D341Med (cell line): ENCODE measurements around the gene IPO9.
A peak's percentile ranks its signal among the peaks of the same experiment; 100 is the strongest.
"Not testable (repeated sequence)": the region's sequence is repeated elsewhere in the genome, so short reads cannot be mapped to it uniquely, and the experiment has no call there.

Experiments used
- DNase-seq: peaks from one replicate; pipeline ENCODE4 v3.0.0; 2012; ENCODE audit warnings: low spot score

IPO9 gene

GRCh38 chr1:201849372-201850052 is 20.6 kb downstream of the IPO9 start:
- DNase-seq: no peak

DNA sequence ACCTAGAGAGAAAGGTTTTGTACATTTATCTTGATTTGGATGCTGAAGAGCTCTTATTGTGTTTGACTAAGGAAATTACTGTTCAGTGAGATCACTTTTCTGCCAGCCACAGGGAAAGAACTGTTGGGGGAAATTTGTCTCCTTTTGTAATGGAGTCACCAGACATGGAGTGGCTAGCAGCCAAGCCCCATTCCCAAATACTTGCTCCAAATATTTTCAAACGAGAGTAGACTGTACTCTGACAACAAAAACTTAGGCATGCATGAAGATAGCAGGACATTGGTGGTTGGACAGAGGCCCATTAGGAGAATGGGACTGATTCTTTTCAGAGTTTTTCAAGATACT is 21.1 kb downstream of the IPO9 start:
- DNase-seq: no peak

DNA sequence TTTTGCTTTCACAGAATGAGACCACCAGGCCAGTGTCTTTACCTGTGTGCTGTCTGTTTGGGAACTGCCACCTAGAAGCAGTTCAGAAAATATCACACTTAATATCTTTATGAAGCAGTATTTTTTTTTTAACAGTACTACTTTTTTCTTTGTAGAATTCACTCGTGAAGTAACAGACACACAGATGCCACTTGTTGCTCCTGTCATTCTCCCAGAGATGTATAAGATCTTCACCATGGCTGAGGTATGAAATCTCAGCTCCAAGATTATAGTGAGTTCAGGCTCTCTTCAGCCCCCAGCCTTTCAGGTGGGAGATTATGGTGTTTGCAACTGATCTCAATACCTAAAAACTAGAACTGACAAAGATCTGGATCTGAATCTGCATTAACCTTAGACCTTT is 23.0 kb downstream of the IPO9 start:
- DNase-seq: no peak

DNA sequence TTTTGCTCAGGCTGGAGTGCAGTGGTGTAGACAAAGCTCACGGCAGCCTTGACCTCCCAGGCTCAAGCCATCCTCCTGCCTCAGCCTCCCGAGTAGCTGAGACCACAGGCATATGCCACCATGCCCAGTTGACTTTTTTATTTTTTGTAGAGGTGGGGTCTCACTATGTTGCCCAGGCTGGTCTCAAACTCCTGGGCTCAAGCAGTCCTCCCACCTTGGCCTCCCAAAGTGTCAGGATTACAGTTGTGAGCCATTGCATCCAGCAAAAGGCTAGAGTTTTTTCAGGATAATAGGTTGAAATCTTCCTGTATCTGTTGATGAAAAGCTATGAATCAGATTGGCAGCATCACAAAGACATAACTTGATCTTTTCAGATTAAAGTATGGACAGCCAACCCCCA is 27.8 kb downstream of the IPO9 start:
- not testable (repeated sequence) for DNase-seq

GRCh38 chr1:201859424-201859823 is 30.5 kb downstream of the IPO9 start:
- no peak for DNase-seq

GRCh38 chr1:201861448-201861847 is 32.5 kb downstream of the IPO9 start:
- DNase-seq: no peak

- no peak for DNase-seq
Observed at GRCh38 chr1:201870397-201870796, 41.4 kb downstream of the IPO9 start.

DNA sequence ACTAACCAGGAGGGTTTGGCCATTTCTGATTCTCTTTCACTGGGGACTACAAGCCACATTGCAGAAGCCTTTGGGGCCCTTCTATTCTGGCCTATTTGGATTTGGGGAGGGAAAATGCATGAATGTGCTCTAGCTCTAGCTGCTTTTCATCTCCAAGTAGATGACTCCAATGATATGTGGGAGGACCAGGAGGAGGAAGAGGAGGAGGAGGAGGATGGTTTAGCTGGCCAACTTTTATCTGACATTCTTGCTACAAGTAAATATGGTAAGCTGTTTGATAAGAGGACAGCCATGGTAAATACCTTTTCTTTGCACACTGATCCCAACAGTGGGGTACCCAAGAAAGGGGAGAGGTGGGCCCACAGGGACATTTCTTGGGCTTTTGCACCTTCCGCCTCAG is 45.7 kb downstream of the IPO9 start:
- DNase-seq: no peak

GRCh38 chr1:201876148-201876818 is 47.3 kb downstream of the IPO9 start:
- peak; percentile 66 for DNase-seq

DNA sequence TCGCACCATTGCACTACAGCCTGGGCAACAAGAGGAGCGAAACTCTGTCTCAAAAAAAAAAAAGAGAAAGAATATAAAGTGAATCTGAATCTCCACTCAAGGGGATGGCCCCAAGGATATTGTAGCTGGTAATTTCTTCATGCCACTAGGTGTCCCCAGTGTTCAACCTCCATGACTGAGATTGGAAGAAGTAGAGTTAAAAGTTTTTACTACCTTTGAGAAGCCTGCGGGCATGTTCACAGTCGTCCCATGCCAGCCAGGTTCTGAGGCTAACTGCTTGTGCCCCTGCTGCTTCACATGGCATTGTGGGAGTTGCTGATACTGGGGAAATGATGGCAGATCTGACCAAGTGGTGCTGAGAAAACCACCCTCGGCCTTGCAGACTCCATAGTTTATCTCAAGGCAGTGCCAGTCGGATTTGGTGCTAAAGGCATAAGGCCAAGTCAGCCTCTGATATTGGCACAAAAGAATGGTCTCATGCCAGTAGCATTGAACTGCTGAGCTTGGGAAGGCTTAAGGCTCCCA is 49.0 kb downstream of the IPO9 start:
- peak; percentile 69 for DNase-seq

DNA sequence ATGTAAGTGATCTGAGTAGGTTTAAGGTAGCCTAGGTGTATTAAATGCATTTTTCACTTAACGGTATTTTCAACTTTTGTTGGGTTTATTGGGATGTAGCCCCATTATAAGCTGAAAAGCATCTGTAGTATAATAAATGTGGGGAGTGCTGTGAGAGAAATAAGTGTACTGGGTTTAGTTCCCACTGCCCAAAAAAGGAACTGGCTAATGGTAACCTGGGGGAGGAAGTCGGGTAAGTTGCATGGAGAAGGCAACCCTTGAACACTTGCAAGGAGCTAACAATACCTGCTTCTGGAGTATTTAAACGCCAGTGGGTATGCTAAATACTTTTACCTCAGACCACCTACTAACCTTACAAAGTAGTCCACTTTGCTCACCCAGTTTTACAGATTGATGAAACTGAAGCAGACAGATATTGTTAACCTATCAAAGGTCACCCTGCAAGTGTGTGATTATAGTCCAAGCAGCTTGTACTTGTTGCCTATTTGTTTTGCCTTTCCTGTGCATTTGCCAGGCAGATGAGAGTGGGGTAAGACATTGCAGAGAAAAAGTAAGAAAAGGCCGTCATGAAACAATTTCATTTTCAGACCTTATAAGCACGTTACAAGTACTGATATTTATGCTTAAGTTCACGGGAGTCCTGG is 52.1 kb downstream of the IPO9 start:
- no peak for DNase-seq

GRCh38 chr1:201881617-201882016 is 52.7 kb downstream of the IPO9 start:
- DNase-seq: no peak

DNA sequence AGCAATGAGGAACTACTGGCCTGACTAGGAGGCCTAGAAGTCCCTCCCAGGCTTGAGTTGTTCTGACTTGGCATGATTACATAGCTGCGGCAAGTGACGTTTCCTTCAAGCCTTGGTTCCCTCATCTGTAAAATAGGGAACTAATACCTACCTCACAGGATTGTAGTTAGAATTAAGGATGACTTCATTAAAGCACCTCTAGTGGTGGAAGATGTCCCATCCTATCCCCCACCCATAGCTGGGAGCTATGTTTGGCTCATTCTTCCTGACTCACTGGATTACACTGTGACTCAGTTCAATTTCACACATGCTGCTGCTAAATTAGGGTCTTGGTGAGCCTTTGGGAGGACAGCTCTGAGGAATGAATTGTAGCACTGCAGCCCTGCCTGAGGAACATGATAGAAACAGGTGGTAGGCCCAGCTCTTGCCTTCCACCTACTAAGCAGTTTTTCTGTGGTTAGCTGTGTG is 53.7 kb downstream of the IPO9 start:
- DNase-seq: no peak

DNA sequence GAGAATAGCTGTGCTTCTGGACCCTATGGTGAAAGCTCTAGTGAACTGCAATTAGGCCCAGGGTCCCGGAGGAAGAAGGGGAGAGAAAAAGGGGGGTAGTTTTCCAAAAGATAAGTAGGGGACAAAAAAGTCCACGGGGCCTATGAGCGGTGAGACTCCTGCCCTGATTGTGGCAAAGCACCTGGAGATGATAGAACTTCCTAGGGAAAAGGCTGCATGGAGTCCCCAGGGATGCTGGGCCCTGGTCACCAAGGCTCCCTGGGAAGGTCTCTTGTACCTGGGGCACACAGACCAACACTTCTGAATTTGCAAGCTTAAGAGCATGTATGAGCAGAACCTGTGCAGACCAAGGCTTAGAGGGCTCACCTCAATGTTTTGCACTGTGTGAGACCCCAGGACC is 54.3 kb downstream of the IPO9 start:
- no peak for DNase-seq

DNA sequence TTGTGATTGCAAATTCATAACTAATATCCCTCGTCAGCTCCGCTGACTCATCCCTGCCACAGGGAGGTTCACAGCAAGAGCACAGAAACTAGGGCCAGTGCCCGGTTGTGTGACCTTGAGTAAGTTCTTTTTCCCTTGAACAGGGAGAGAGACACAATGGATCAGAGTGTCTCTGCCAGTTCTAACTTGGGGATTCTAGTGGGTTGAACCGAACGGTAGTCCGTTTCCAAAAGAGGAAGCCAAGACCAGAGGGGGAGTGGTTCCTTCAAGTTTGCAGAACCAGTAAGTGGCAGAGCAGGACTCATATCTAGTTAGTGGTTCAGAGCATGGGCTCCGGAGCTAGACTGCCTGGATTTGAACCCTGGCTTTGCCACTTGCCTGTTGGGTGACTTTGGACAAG is 54.8 kb downstream of the IPO9 start:
- DNase-seq: no peak

- peak; percentile 51 for DNase-seq
Observed at GRCh38 chr1:201884425-201884824, 55.5 kb downstream of the IPO9 start.

DNA sequence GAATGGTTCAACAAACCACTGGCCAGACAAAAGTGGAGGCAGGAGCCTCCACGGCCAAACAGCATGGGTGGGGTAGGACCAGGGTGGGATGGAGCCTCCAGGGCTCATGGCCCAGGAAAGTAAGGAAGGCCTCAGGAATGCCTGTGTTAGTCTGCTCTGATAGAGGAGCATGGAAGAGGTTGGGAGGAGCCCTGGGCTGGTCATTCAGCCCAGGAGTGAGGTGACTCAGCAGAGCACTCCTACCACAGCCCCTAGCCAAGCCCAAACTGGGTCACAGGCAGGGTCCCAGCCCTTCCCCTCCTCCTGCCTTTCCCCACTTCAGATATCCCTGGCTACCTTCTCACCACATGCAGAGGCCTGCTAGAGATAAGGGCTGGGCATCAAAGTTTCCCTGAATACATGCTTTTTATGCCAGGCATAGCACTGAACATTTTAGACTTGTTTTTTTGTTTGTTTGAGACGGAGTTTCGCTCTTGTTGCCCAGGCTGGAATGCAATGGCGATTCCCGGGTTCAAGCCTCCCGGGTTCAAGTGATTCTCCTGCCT is 56.6 kb downstream of the IPO9 start:
- peak; percentile 46 for DNase-seq

DNA sequence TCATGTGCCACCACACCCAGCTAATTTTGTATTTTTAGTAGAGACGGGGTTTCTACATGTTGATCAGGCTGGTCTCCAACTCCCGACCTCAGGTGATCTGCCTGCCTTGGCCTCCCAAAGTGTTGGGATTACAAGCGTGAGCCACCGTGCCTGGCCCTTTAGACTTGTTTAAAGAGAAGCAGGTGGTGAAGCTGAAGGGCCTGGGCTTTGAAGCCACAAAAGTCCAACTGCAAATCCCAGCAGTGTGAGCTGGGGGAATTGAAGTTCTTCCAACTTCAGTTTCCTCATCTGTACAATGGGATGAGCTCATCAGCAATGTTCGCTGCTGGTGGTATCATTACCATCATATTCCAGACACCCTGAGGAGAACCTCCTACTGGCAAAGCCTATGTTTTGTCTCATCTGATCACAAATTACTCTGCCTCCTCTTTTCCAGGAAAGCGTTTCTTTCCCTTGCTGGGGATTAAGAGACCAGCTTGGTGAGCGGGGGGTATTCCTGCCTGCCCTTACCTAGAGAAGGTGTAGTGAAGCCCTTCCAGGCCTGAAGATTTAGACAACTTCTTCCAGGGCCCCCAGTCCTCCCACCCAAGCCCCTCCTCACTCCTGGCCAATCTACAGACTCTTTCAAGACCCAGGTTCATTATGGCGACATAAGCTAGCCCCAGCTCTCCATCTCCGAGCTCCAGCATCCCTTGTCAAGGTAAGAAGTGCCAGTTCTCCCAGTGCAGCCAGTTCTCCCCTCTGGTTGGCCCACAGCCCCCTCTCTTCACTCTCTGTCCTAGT is 57.3 kb downstream of the IPO9 start:
- no peak for DNase-seq

GRCh38 chr1:201887116-201887866 is 58.3 kb downstream of the IPO9 start:
- no peak for DNase-seq

DNA sequence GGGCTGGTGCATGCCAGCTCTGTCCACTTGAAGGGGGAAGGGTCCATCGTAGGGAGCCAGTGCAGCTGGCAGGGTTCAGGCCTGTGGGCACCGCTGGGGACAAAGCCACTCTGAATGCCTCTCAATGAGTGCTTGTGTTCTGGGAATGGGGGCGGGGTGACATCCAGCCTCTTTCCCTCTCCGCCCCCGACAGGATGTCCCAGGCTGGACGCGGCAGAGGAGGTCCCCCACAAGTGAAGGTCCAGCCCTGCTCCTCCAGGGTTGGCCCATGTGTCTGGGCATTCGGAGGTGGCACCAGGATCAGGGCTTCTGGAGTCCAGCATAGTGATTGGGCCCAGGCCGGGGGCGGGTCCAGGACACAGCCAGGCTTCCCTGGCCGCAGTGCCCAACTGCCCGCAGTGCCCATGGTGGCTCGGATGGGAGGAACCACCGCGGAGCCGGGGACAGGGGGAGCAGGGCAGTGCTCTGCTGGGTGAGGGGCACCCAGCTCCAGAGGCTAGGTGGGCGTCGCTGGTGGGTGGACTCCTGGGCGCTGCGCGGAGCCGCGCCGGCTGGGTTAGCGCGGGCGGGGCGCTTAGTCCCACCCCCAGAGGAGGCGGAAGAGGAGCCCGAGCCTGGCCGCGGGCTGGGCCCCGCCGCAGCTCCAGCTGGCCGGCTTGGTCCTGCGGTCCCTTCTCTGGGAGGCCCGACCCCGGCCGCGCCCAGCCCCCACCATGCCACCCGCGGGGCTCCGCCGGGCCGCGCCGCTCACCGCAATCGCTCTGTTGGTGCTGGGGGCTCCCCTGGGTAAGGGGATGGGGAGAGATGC is 59.5 kb downstream of the IPO9 start, which contains the start of gene SHISA4:
Gene SHISA4, plus strand, starts transcription at position 617 of the 808 bp plus-strand sequence. Its CDS starts 97 bp downstream, at position 714.
- peak; percentile 51 for DNase-seq
